ENCODE results near the gene LRFN5. TPM values are rescaled to one million over a fixed set of nuclear protein-coding genes. Genes with fewer than 3 reads are reported as not detected.

The LRFN5 gene
- total and polyA plus RNA-seq, 2 of the 8 experiments (the other 6 are each of a cell fraction or from before 2014, with no cell fraction given): 0.85 to 4.7 TPM

DNA sequence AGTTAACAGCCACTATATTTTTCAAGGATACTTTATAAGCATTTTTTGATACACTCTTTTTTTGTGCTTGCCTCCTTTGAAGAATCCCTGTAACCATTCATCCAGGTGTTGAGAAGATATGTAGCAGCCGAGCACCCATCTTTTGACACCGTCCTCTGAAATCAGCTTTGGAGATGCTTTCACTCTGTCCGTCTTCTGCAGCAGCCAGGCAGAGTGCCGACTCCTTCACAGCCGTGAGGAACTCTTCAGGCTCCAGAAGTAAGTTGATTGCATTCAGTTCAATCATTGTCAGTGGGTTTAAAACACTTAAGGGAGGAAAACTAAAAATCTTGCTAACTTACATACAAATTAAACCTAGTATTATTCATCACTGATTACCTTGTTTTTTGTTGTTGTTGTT lies 160.1 kb downstream of the LRFN5 start:
- no peak overlapping the region for H4K5ac ChIP-seq (ENCODE audit: insufficient read length, low read depth, low read length)
- no peak overlapping the region for H3K23ac ChIP-seq (ENCODE audit: insufficient read length)
- POLR2A ChIA-PET (ENCODE audit: partially characterized antibody): no interaction called here
- no peaks in the 10 kb centered on the region for H3K9me3 ChIP-seq (ENCODE audit: insufficient read depth in 2 of 2, low read depth in 1 of 2, low read length in 1 of 2)
- no peak overlapping the region for H3K4me3 ChIP-seq (ENCODE audit: extremely low read depth in 1 of 4, insufficient read depth in 2 of 4, low read depth in 3 of 4, low read length in 4 of 4)
- WGBS, 2 experiments (ENCODE audit: extremely low coverage in 1 of 2, insufficient coverage in 1 of 2, insufficient read length in 1 of 2, insufficient replicate concordance in 2 of 2, low coverage in 1 of 2, low lambda C conversion rate in 2 of 2, missing lambda C conversion rate in 1 of 2): 94% methylated on average over 5 of the region's 5 CpGs; no CpG with 5 or more reads in 1 of the 2 experiments
- FAIRE-seq (peak; percentile 13), DNase-seq (ENCODE audit: low read depth in 1 of 2, low spot score in 2 of 2) (no peak)
- no peak overlapping the region for H2BK120ac ChIP-seq (replicated peaks; ENCODE audit: low read depth, low read length)
- no peak overlapping the region for H3K27ac ChIP-seq (ENCODE audit: low read depth, low read length)
- CTCF ChIA-PET (ENCODE audit: partially characterized antibody): no interaction called here
- H4K91ac ChIP-seq (replicated peaks; ENCODE audit: insufficient read length, low read length): no peak overlapping the region
- H3K4me1 ChIP-seq (replicated peaks in 1 of 4; ENCODE audit: control insufficient read depth in 3 of 4, insufficient read depth in 4 of 4, low read length in 3 of 4): no peaks in the 10 kb centered on the region
- no peak overlapping the region for H4K8ac ChIP-seq (ENCODE audit: extremely low read depth, insufficient read depth, low read length)
- no peaks in the 10 kb centered on the region for H4K20me1 ChIP-seq (replicated peaks in 1 of 2; ENCODE audit: control insufficient read depth in 1 of 2, insufficient read depth in 2 of 2, low read length in 2 of 2)
- H3K9ac ChIP-seq (replicated peaks in 1 of 4; ENCODE audit: extremely low read depth in 1 of 4, low read depth in 3 of 4, low read length in 3 of 4): no peak overlapping the region
- H3K79me2 ChIP-seq (ENCODE audit: control insufficient read depth in 1 of 2, insufficient read depth in 2 of 2, low read length in 2 of 2): no peaks in the 10 kb centered on the region
- no peak overlapping the region for H2BK12ac ChIP-seq (ENCODE audit: low read depth, low read length)
- no peak overlapping the region for H3K14ac ChIP-seq (ENCODE audit: insufficient read length)
- no peak overlapping the region for H3K4me2 ChIP-seq (ENCODE audit: insufficient read depth in 1 of 2, low read depth in 2 of 2, low read length in 2 of 2)
- no peak overlapping the region for H2AFZ ChIP-seq (ENCODE audit: low read length)
- H3K27me3 ChIP-seq (replicated peaks in 1 of 4; ENCODE audit: control insufficient read depth in 3 of 4, extremely low read depth in 1 of 4, insufficient read depth in 3 of 4, low read length in 3 of 4): no peaks in the 10 kb centered on the region
- H3K56ac ChIP-seq (replicated peaks; ENCODE audit: insufficient read length, low read depth, low read length): no peak overlapping the region
- H2BK5ac ChIP-seq (ENCODE audit: low read depth, low read length): no peak overlapping the region
- H2BK15ac ChIP-seq (ENCODE audit: low read length): no peak overlapping the region
- H3K36me3 ChIP-seq (ENCODE audit: control insufficient read depth in 2 of 4, insufficient read depth in 4 of 4, low read length in 3 of 4): no peaks in the 10 kb centered on the region
- no peak overlapping the region for H2AK5ac ChIP-seq (ENCODE audit: low read depth, low read length)
- H3K18ac ChIP-seq (ENCODE audit: extremely low read depth, low read length): no peak overlapping the region
- no peak overlapping the region for H2BK20ac ChIP-seq (ENCODE audit: low read length)
- H3K79me1 ChIP-seq (ENCODE audit: low read depth, low read length): no peaks in the 10 kb centered on the region
- H3K4ac ChIP-seq (replicated peaks; ENCODE audit: insufficient read length, low read depth, low read length): no peak overlapping the region
- no peaks in the 10 kb centered on the region for H3K23me2 ChIP-seq (ENCODE audit: low read depth, low read length)
- TF ChIP-seq KDM5A (IDR thresholded peaks at IDR 0.05; ENCODE audit: low read length): no peak
- TF ChIP-seq POLR2A (IDR thresholded peaks at IDR 0.05; ENCODE audit: control extremely low read depth in 1 of 2, low read depth in 2 of 2, low read length in 2 of 2): no peak
- TF ChIP-seq SUZ12 (IDR thresholded peaks at IDR 0.05; ENCODE audit: low read length): no peak
- TF ChIP-seq, protein P1, sequence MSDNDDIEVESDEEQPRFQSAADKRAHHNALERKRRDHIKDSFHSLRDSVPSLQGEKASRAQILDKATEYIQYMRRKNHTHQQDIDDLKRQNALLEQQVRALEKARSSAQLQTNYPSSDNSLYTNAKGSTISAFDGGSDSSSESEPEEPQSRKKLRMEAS (IDR thresholded peaks at IDR 0.05): no peak
- no peak for TF ChIP-seq RXRA (IDR thresholded peaks at IDR 0.05; ENCODE audit: insufficient read depth, low read depth, low read length)
- TF ChIP-seq PHF8 (conservative IDR thresholded peaks at IDR 0.05; ENCODE audit: low read depth, low read length): no peak
- TF ChIP-seq YY1 (IDR thresholded peaks at IDR 0.05; ENCODE audit: low read depth, low read length): no peak
- TF ChIP-seq EZH2 (IDR thresholded peaks at IDR 0.05; ENCODE audit: low read depth, low read length, severe bottlenecking): no peak
- TF ChIP-seq ZNF274 (IDR thresholded peaks at IDR 0.05; ENCODE audit: borderline replicate concordance, extremely low read depth, low read length): no peak
- no peak for TF ChIP-seq TCF12 (IDR thresholded peaks at IDR 0.05; ENCODE audit: low read depth, low read length)
- no peak for TF ChIP-seq SAP30 (IDR thresholded peaks at IDR 0.05; ENCODE audit: insufficient read depth, insufficient replicate concordance, low read length)
- TF ChIP-seq BACH1 (IDR thresholded peaks at IDR 0.05; ENCODE audit: low read length): no peak
- no peak for TF ChIP-seq RNF2 (IDR thresholded peaks at IDR 0.05; ENCODE audit: borderline replicate concordance, low read depth, low read length, missing control alignments, poor library complexity, severe bottlenecking)
- TF ChIP-seq CHD2 (IDR thresholded peaks at IDR 0.05; ENCODE audit: low read length): no peak
- TF ChIP-seq HDAC2 (IDR thresholded peaks at IDR 0.05; ENCODE audit: borderline replicate concordance in 1 of 2, low read depth in 2 of 2, low read length in 2 of 2): no peak

All from H1 (cell line).